OCI-M1 (cell line): ENCODE measurements around the gene BORCS5.

Experiments
- DNase-seq: peaks from one replicate; lab custom pipeline; 2025; lab: John Stamatoyannopoulos, UW

Gene BORCS5

DNA sequence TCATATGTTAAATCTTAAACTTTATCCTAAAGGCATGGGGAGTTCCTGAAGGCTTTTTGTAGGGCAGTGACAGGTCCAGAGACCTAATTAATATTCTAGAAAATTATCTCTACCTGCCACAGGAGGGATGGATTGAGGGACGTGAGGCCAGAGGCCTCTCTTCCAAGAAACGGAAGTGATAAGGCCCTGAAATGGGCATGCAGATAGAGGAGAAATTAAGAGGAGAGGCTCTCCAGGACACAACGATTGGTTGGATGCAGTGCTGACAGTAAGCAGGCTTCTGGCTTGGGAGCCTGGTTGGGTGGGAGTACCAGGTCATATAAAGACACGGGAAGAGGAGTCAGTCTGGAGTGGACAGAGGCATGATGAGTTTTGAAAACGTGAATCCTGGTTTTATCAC lies 3.1 kb upstream of the BORCS5 start:
- DNase-seq, result peak; percentile 87

DNA sequence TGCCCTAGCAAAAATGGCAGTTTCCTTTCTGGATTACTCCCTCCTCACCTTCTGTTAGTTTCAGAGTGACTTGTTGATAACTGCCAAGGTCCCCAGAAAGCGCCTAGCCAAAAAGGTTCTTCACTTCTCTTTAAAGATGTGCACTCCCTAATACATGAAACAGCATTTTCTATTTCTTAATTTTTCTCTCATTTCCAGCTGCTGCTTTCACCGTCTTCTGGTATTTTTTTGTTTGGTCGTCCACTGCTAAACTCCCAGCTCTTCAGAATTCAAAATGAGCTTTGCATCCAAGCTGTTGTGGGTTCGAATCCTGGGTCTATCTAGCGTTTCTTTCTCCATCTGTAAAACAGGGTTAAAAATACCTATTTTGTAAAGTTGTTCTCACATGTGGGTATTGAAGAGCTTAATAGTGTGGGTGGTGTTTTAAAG lies 397 bp upstream of the BORCS5 start:
- no peak for DNase-seq

- peak; percentile 78 for DNase-seq
These were observed 1.0 kb downstream of the BORCS5 start for GRCh38 chr12:12357719-12358461.

DNA sequence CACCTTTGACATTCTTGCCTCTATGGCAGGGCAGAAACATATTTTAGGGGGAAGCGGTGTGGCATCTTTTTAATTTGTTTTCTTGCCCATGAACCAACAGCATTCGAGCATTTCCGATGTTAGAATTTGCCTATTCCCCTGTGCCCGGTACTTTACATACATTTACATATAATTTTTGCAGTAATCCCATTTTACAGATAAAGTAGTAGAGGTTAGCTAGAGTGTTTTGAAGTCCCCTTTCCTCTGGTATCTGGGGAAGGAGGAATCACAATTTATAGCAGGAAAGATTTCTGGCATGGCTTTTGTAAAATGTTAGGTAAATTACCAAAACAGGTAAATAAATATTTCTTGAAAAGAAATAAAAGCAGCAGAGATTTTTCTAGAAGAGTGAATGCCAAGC lies 1.6 kb downstream of the BORCS5 start:
- no peak for DNase-seq

GRCh38 chr12:12364787-12365445 lies 8.0 kb downstream of the BORCS5 start:
- DNase-seq, result no peak

DNA sequence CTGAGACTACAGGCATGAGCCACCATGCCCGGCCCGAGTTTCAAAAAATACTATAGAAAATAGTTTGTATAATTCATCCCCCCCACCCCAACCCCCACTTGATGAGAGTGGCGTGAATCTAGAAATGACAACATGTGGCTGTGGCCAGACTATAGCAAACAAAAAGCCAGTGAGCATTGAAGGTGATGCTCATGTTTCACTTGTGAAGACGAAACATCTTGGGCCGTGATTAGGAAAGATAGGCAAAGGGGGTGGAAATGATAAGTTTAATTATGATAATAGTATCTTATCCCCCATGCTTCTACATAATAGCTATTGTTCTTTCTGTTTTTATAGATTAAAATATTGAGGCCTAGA lies 8.5 kb downstream of the BORCS5 start:
- no peak for DNase-seq

GRCh38 chr12:12365931-12366431 lies 9.1 kb downstream of the BORCS5 start:
- no peak for DNase-seq

DNA sequence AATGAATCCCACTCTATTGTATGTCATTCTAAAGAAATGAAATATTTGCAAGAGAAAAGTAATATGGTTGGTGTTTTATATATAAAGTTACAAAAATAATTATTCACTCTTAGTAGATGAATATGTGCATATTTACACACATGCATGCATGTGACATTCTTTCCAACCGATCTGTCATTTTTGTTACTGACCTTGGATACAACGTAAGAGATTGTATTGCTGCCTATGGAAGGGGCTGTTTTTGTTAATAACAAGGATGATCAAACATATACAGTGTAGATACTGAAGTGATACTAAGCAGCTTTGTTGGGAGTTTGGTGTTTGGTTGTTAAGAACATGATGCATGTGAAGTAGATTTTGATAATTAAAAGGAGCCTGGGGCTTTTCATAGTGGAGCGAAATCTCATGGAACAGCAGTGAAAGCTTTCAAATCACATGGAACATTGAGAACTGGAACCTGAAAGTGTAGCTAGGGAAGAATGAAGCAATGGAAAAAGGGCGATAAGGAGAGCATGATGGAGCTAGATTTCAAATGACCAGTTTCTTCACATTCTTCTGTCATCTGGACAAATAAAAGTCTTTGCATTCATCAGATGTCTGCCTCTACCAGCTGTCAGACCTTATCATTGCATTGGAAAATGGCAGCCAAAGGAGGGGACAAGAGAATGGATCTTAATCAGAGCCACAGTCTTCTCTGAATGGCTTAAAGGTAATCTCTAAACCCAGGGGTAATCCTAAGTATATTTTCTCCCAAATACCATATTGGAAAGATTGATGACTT lies 10.0 kb downstream of the BORCS5 start:
- DNase-seq, result no peak

- no peak for DNase-seq
These were observed 10.7 kb downstream of the BORCS5 start for GRCh38 chr12:12367482-12367998.

- no peak for DNase-seq
These were observed 16.3 kb downstream of the BORCS5 start for GRCh38 chr12:12372946-12373722.

DNA sequence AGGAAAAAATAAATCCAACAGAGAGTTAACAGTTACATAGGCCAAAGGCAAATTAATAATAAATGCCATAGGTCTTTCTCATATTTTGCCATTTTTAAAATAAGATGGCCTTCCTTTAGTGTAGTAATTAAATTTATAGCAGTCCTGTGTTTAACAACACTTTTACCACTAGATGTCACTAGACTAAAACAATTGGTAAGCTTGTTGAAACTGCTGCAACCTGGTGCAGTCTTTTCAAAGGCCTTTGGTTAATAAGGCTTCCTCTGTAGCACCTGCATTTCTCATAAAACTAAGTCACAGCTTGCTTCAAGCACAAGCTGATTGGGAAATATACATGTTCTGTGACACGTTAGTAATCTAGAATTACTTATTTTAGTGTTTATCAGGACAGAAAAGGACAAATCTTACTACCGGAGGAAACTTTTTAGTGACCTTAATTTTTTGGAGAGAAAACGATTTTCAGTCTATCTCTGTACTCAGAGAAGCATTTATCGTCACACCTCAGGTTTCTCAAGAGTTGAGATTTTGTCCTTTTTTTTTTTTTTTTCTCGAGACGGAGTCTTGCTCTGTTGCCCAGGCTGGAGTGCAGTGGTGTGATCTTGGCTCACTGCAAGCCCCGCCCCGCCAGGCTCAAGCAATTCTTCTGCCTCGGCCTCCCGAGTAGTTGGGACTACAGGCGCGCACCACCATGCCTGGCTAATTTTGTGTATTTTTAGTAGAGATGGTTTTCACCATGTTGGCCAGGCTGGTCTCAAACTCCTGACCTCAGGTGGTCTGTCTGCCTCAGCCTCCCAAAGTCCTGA lies 20.0 kb downstream of the BORCS5 start:
- peak; percentile 87 for DNase-seq

DNA sequence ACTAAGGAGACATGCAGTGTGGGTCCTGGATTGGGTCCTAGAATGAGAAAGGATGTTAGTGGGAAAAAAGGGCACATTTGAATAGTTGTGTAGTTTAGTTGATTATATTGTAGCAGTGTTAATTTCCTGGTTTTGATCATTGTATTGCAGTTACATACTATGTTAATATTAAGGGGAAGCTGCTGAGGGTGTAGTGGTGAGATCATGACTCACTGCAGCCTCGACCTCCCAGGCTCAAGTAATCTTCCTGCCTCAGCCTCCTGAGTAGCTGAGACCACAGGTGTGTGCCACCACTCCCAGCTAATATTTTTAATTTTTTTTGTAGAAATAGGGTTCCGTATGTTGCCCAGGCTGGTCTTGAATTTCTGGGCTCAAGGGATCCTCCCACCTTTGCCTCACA lies 21.7 kb downstream of the BORCS5 start:
- DNase-seq, result no peak

- no peak for DNase-seq
These were observed 23.2 kb downstream of the BORCS5 start for GRCh38 chr12:12379831-12380730.

GRCh38 chr12:12380949-12381593 lies 24.2 kb downstream of the BORCS5 start:
- no peak for DNase-seq

GRCh38 chr12:12381982-12382381 lies 25.1 kb downstream of the BORCS5 start:
- DNase-seq, result no peak

- DNase-seq, result peak; percentile 22
These were observed 27.9 kb downstream of the BORCS5 start for GRCh38 chr12:12384571-12385340.

GRCh38 chr12:12387501-12387900 lies 30.6 kb downstream of the BORCS5 start:
- no peak for DNase-seq

- DNase-seq, result peak; percentile 91
These were observed 35.5 kb downstream of the BORCS5 start for GRCh38 chr12:12392413-12392812.

- DNase-seq, result no peak
These were observed 36.3 kb downstream of the BORCS5 start for GRCh38 chr12:12393171-12393570.
